HepG2 (cell line): Measurements from ENCODE around the gene ALG14. TPM values are rescaled to one million over a fixed set of nuclear protein-coding genes. Genes with fewer than 3 reads are reported as not detected.

Source experiments
- ATF7-NPFF ChIP-seq: sonication (generic); formaldehyde crosslinking; IDR thresholded peaks from 2 replicates; pipeline ENCODE4 v1.8.1; 2023; ENCODE audit warnings: mild to moderate bottlenecking, low read depth, missing genetic modification reagents, moderate library complexity
- ELF3 ChIP-seq: IDR thresholded peaks from 2 replicates; pipeline ENCODE4 v1.6.1; 2016; ENCODE audit warnings: missing genetic modification reagents, missing compliant biosample characterization
- GATAD2A ChIP-seq: IDR thresholded peaks from 2 replicates; pipeline ENCODE4 v1.6.1; 2016
- GFI1 ChIP-seq: sonication (generic); formaldehyde crosslinking; IDR thresholded peaks from 2 replicates; pipeline ENCODE4 v1.5.0; 2020; ENCODE audit warnings: missing genetic modification reagents, mild to moderate bottlenecking, borderline replicate concordance
- GLI4 ChIP-seq: sonication (generic); formaldehyde crosslinking; IDR thresholded peaks from 2 replicates; pipeline ENCODE4 v1.5.1; 2020; ENCODE audit warnings: missing genetic modification reagents, mild to moderate bottlenecking, moderate library complexity, borderline replicate concordance
- HNF4G ChIP-seq, 2 experiments: sonication (generic) in 1 of 2; formaldehyde crosslinking in 1 of 2; IDR thresholded peaks; 2 replicates each; pipeline versions ENCODE4 v1.4.0 to v1.6.1; 2011 to 2020; ENCODE audit warnings: borderline replicate concordance in 2 of 2, low read depth in 2 of 2, mild to moderate bottlenecking in 2 of 2, low read length in 1 of 2, missing genetic modification reagents in 1 of 2, moderate library complexity in 1 of 2
- KDM6A ChIP-seq: IDR thresholded peaks from 2 replicates; pipeline ENCODE4 v1.6.1; 2016; ENCODE audit warnings: low read depth
- SMAD3 ChIP-seq: sonication (generic); formaldehyde crosslinking; IDR thresholded peaks from 2 replicates; pipeline ENCODE4 v1.4.0; 2020; ENCODE audit warnings: missing genetic modification reagents
- SOX6 ChIP-seq, 2 experiments: fragments of 450-650 bp in 1 of 2; sonication (generic) in 1 of 2; formaldehyde crosslinking in 1 of 2; IDR thresholded peaks; 2 replicates each; pipeline versions ENCODE4 v1.4.0 to v1.6.1; 2017 to 2020; ENCODE audit warnings: antibody characterized with exemption in 1 of 2, mild to moderate bottlenecking in 1 of 2, missing genetic modification reagents in 1 of 2
- YEATS2 ChIP-seq: sonication (generic); formaldehyde crosslinking; IDR thresholded peaks from 2 replicates; pipeline ENCODE4 v1.4.0; 2020; ENCODE audit warnings: missing genetic modification reagents, borderline replicate concordance
- ZNF230 ChIP-seq: sonication (generic); formaldehyde crosslinking; IDR thresholded peaks from 2 replicates; pipeline ENCODE4 v1.4.0; 2020; ENCODE audit warnings: mild to moderate bottlenecking, missing genetic modification reagents
- ZNF292 ChIP-seq: sonication (generic); formaldehyde crosslinking; IDR thresholded peaks from 2 replicates; pipeline ENCODE4 v1.8.1; 2022; ENCODE audit warnings: mild to moderate bottlenecking, low read depth, missing genetic modification reagents, borderline replicate concordance
- ZNF337 ChIP-seq: sonication (generic); formaldehyde crosslinking; IDR thresholded peaks from 2 replicates; pipeline ENCODE4 v1.5.1; 2020; ENCODE audit warnings: missing genetic modification reagents, low read depth, mild to moderate bottlenecking, borderline replicate concordance
- ZNF878 ChIP-seq: sonication (generic); formaldehyde crosslinking; IDR thresholded peaks from 2 replicates; pipeline ENCODE4 v1.8.1; 2023; ENCODE audit warnings: mild to moderate bottlenecking, missing genetic modification reagents, moderate library complexity
- polyA plus RNA-seq, 8 experiments: library from polyadenylated mRNA; depleted of rRNA in 3 of 8; stranded (reverse) in 7 of 8; unstranded in 1 of 8; fragments of >200 nt; fragmentation: Illumina TruSeq in 4 of 8; extraction: Trizol in 4 of 8; gene quantifications; 2 replicates each; pipeline versions ENCODE4 v1.2.1 to v1.2.3, GENCODE V29; 2011 to 2016; ENCODE audit warnings: low read depth in 4 of 8, missing spikeins in 1 of 8, mixed read lengths in 1 of 8; ENCODE audit not compliant: insufficient read depth in 1 of 8
- total RNA-seq, 5 experiments: library from RNA; depleted of rRNA; stranded (reverse); fragments of >200 nt; fragmentation: Illumina TruSeq; extraction: Trizol; gene quantifications; 2 replicates each; pipeline ENCODE4 v1.2.3, GENCODE V29; 2016; ENCODE audit warnings: low read depth in 1 of 5
- TF ChIP-seq, protein P1 (sequence below): sonication (generic); formaldehyde crosslinking; IDR thresholded peaks from 2 replicates; pipeline ENCODE4 v1.4.0; 2020; ENCODE audit warnings: missing genetic modification reagents
- TF ChIP-seq, protein P2 (sequence below): sonication (generic); formaldehyde crosslinking; conservative IDR thresholded peaks from 2 replicates; pipeline ENCODE4 v1.8.0; 2022; ENCODE audit warnings: low read depth, missing genetic modification reagents
- TF ChIP-seq, protein P3 (sequence below): sonication (generic); formaldehyde crosslinking; IDR thresholded peaks from 2 replicates; pipeline ENCODE4 v1.8.0; 2022; ENCODE audit warnings: missing genetic modification reagents, mild to moderate bottlenecking, inconsistent platforms, borderline replicate concordance
- TF ChIP-seq, protein P4 (sequence below): sonication (generic); formaldehyde crosslinking; IDR thresholded peaks from 2 replicates; pipeline ENCODE4 v1.4.0; 2020; ENCODE audit warnings: missing genetic modification reagents

Gene ALG14
- total and polyA plus RNA-seq, 2 of the 13 experiments (the other 11 are each of a cell fraction or from before 2014, with no cell fraction given): 4.5 to 12.7 TPM

DNA sequence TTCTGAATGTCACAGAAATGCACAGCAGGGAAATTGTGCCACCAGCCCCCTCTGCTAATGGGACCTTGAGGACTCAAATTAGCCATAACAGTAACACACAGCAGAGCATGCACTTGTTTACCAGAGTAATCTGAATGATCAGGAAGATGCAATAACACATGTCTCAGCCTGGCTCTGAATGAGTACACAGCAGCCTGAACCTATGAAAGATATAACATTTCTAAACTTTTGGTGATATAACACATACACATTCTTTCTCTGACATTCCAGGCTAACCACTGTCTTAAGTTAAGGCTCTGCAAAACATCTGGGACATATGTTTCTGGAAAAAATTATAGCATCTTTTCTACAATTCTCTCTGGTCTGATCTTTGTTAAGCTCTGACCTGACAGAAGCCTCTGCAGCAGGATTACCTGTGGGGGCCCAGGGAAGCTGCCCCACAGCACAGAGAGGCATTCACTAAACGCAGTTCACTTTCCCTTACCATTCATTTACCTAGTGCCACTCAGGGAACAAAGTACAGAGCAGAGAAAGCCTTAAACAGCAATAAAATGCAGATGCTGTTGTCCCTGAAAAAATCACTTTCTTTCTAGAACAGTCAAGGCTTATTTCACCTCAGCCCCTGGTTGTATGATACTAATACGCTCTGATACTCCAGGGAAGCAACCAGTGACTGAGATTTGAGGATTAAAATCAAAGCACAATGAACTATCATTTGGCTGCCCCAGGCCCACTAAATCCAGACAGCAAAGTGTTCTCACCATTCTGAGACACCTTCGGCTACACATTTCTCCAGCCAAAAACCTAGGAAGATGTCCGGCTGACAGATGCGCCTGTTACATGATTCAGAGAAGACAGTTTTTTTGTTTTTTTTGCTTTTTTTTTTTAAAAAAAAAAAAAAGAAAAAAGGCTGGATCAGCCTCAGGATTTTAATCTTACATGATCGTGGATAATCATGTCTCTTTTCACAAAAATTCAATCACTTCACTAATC is 91.9 kb downstream of the ALG14 start (continued):
- TF ChIP-seq ELF3 (CRISPR knock-in tag) (0 out of 2 replicates have a peak, but pooled peaks have one; percentile 16), ZNF292 (0 out of 2 replicates have a peak, but pooled peaks have one; percentile 48), YEATS2 (CRISPR knock-in tag) (no peak), ZNF337 (CRISPR knock-in tag) (no peak), GLI4 (no peak), ZNF230 (CRISPR knock-in tag) (no peak), SOX6 (IDR thresholded peaks at IDR 0.05) (no peak), SOX6 (CRISPR knock-in tag; IDR thresholded peaks at IDR 0.05) (peak; percentile 39; the same call in 1 of the 2 replicates), ZNF878 (no peak), SMAD3 (CRISPR knock-in tag) (no peak), GFI1 (CRISPR knock-in tag) (0 out of 2 replicates have a peak, but pooled peaks have one; percentile 32), HNF4G (IDR thresholded peaks at IDR 0.05; ENCODE audit: borderline replicate concordance, low read depth, low read length) (peak; percentile 50; the same call in 1 of the 2 replicates), HNF4G (CRISPR knock-in tag; IDR thresholded peaks at IDR 0.05; ENCODE audit: borderline replicate concordance, low read depth) (no peak), ATF7-NPFF (CRISPR knock-in tag) (no peak), KDM6A (CRISPR knock-in tag) (no peak), GATAD2A (peak; percentile 49)
- TF ChIP-seq, protein P1, sequence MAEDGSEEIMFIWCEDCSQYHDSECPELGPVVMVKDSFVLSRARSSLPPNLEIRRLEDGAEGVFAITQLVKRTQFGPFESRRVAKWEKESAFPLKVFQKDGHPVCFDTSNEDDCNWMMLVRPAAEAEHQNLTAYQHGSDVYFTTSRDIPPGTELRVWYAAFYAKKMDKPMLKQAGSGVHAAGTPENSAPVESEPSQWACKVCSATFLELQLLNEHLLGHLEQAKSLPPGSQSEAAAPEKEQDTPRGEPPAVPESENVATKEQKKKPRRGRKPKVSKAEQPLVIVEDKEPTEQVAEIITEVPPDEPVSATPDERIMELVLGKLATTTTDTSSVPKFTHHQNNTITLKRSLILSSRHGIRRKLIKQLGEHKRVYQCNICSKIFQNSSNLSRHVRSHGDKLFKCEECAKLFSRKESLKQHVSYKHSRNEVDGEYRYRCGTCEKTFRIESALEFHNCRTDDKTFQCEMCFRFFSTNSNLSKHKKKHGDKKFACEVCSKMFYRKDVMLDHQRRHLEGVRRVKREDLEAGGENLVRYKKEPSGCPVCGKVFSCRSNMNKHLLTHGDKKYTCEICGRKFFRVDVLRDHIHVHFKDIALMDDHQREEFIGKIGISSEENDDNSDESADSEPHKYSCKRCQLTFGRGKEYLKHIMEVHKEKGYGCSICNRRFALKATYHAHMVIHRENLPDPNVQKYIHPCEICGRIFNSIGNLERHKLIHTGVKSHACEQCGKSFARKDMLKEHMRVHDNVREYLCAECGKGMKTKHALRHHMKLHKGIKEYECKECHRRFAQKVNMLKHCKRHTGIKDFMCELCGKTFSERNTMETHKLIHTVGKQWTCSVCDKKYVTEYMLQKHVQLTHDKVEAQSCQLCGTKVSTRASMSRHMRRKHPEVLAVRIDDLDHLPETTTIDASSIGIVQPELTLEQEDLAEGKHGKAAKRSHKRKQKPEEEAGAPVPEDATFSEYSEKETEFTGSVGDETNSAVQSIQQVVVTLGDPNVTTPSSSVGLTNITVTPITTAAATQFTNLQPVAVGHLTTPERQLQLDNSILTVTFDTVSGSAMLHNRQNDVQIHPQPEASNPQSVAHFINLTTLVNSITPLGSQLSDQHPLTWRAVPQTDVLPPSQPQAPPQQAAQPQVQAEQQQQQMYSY: no peak
- TF ChIP-seq, protein P2, sequence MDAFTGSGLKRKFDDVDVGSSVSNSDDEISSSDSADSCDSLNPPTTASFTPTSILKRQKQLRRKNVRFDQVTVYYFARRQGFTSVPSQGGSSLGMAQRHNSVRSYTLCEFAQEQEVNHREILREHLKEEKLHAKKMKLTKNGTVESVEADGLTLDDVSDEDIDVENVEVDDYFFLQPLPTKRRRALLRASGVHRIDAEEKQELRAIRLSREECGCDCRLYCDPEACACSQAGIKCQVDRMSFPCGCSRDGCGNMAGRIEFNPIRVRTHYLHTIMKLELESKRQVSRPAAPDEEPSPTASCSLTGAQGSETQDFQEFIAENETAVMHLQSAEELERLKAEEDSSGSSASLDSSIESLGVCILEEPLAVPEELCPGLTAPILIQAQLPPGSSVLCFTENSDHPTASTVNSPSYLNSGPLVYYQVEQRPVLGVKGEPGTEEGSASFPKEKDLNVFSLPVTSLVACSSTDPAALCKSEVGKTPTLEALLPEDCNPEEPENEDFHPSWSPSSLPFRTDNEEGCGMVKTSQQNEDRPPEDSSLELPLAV (CRISPR knock-in tag): no peak
- TF ChIP-seq, protein P3, sequence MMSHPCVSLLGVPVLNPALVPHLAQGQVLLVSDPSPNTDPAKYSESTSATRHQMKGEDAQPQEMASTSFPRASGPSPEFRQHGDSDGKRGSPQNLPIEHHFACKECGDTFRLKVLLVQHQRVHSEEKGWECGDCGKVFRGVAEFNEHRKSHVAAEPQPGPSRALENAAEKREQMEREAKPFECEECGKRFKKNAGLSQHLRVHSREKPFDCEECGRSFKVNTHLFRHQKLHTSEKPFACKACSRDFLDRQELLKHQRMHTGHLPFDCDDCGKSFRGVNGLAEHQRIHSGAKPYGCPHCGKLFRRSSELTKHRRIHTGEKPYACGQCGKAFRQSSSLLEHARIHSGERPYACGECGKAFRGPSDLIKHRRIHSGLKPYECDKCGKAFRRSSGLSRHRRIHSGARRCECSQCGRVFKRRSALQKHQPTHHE (CRISPR knock-in tag): no peak
- TF ChIP-seq, protein P4, sequence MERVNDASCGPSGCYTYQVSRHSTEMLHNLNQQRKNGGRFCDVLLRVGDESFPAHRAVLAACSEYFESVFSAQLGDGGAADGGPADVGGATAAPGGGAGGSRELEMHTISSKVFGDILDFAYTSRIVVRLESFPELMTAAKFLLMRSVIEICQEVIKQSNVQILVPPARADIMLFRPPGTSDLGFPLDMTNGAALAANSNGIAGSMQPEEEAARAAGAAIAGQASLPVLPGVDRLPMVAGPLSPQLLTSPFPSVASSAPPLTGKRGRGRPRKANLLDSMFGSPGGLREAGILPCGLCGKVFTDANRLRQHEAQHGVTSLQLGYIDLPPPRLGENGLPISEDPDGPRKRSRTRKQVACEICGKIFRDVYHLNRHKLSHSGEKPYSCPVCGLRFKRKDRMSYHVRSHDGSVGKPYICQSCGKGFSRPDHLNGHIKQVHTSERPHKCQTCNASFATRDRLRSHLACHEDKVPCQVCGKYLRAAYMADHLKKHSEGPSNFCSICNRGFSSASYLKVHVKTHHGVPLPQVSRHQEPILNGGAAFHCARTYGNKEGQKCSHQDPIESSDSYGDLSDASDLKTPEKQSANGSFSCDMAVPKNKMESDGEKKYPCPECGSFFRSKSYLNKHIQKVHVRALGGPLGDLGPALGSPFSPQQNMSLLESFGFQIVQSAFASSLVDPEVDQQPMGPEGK: peak; percentile 98
